GDM1 (cell line): ENCODE data around the gene NANOS3.
"Not testable (repeated sequence)": the region's sequence is repeated elsewhere in the genome, so short reads cannot be mapped to it uniquely, and the experiment has no call there.

ENCODE experiments used
- DNase-seq: peaks from one replicate; lab custom pipeline; 2025; lab: John Stamatoyannopoulos, UW

Gene NANOS3

GRCh38 chr19:13920940-13921747, 44.2 kb downstream of the NANOS3 start:
- no peak for DNase-seq

GRCh38 chr19:13922118-13922517, 45.2 kb downstream of the NANOS3 start:
- not testable (repeated sequence) for DNase-seq

- no peak for DNase-seq
Observed at GRCh38 chr19:13923194-13923987, 46.5 kb downstream of the NANOS3 start.

GRCh38 chr19:13926010-13926409, 49.1 kb downstream of the NANOS3 start:
- no peak for DNase-seq

GRCh38 chr19:13926715-13927114, 49.8 kb downstream of the NANOS3 start:
- DNase-seq, result no peak

- DNase-seq, result no peak
Observed at GRCh38 chr19:13929340-13929739, 52.4 kb downstream of the NANOS3 start.

- no peak for DNase-seq
Observed at GRCh38 chr19:13929956-13930355, 53.0 kb downstream of the NANOS3 start.
